Measurements from ENCODE around the gene CRYZL1. TPM values are rescaled to one million over a fixed set of nuclear protein-coding genes. Genes with fewer than 3 reads are reported as not detected.

CRYZL1 gene
- total and polyA plus RNA-seq, 2 of the 8 experiments (the other 6 are each of a cell fraction or from before 2014, with no cell fraction given), result 15.6 to 15.8 TPM

- TF ChIP-seq POLR2AphosphoS5 (IDR thresholded peaks at IDR 0.05; ENCODE audit: low read depth, low read length) (no peak), TCF12 (IDR thresholded peaks at IDR 0.05; ENCODE audit: low read depth, low read length) (no peak), EGR1 (IDR thresholded peaks at IDR 0.05; ENCODE audit: borderline replicate concordance, low read depth, low read length) (no peak), TEAD4 (IDR thresholded peaks at IDR 0.05; ENCODE audit: low read depth, low read length) (no peak), KDM4A (IDR thresholded peaks at IDR 0.05; ENCODE audit: low read depth, low read length, severe bottlenecking) (no peak), HDAC6 (IDR thresholded peaks at IDR 0.05; ENCODE audit: low read depth, low read length) (no peak), CHD1 (IDR thresholded peaks at IDR 0.05; ENCODE audit: low read depth, low read length) (no peak)
Measured at GRCh38 chr21:33540711-33541104, 100.8 kb downstream of the CRYZL1 start (continued).

All from H1 (cell line).